OCI-LY7 (cell line): Measurements from ENCODE around the gene GP1BA.

ENCODE experiments used
- EZH2phosphoT487 ChIP-seq: fragments of 200-600 bp; sonication (generic); IDR thresholded peaks from 2 replicates; pipeline ENCODE4 v1.6.1; 2018; ENCODE audit warnings: low read depth, borderline replicate concordance, mild to moderate bottlenecking, mixed run types, antibody characterized with exemption, low read length, moderate library complexity, mixed read lengths
- TF ChIP-seq, protein P1 (sequence below): fragments of 200-600 bp; sonication (generic); conservative IDR thresholded peaks from 2 replicates; pipeline ENCODE4 v1.5.1; 2014; ENCODE audit warnings: mild to moderate bottlenecking, antibody characterized with exemption, low read length, moderate library complexity, mixed read lengths

GRCh38 chr17:4944163-4944553, 12.1 kb downstream of the GP1BA start:
- TF ChIP-seq, protein P1, sequence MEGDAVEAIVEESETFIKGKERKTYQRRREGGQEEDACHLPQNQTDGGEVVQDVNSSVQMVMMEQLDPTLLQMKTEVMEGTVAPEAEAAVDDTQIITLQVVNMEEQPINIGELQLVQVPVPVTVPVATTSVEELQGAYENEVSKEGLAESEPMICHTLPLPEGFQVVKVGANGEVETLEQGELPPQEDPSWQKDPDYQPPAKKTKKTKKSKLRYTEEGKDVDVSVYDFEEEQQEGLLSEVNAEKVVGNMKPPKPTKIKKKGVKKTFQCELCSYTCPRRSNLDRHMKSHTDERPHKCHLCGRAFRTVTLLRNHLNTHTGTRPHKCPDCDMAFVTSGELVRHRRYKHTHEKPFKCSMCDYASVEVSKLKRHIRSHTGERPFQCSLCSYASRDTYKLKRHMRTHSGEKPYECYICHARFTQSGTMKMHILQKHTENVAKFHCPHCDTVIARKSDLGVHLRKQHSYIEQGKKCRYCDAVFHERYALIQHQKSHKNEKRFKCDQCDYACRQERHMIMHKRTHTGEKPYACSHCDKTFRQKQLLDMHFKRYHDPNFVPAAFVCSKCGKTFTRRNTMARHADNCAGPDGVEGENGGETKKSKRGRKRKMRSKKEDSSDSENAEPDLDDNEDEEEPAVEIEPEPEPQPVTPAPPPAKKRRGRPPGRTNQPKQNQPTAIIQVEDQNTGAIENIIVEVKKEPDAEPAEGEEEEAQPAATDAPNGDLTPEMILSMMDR: no peak
- TF ChIP-seq EZH2phosphoT487: no peak
